H9 (cell line): ENCODE data around the gene FYTTD1. TPM values are rescaled to one million over a fixed set of nuclear protein-coding genes. Genes with fewer than 3 reads are reported as not detected.

Source experiments
- DNase-seq: peaks from one replicate; pipeline ENCODE4 v3.0.0-alpha.2; 2017
- H2AFZ ChIP-seq: one replicate; pipeline ENCODE4 v1.6.1; 2013; ENCODE audit warnings: mild to moderate bottlenecking, low read length, control low read depth, moderate library complexity
- H2AK5ac ChIP-seq: 2 replicates; pipeline ENCODE4 v1.6.1; 2013; ENCODE audit warnings: low read length, control low read depth, mixed read lengths; ENCODE audit not compliant: insufficient read length
- H2BK120ac ChIP-seq: one replicate; pipeline ENCODE4 v1.6.1; 2013; ENCODE audit warnings: low read depth, mild to moderate bottlenecking, low read length, control low read depth, inconsistent platforms; ENCODE audit not compliant: poor library complexity, severe bottlenecking
- H2BK12ac ChIP-seq: 2 replicates; pipeline ENCODE4 v1.6.1; 2013; ENCODE audit warnings: low read length, control low read depth, mixed read lengths, low read depth; ENCODE audit not compliant: insufficient read length
- H2BK15ac ChIP-seq: 2 replicates; pipeline ENCODE4 v1.6.1; 2013; ENCODE audit warnings: low read depth, low read length, control low read depth
- H2BK20ac ChIP-seq: one replicate; pipeline ENCODE4 v1.6.1; 2013; ENCODE audit warnings: low read depth, mild to moderate bottlenecking, low read length, control low read depth, inconsistent platforms; ENCODE audit not compliant: poor library complexity, severe bottlenecking
- H2BK5ac ChIP-seq: 2 replicates; pipeline ENCODE4 v1.6.1; 2013; ENCODE audit warnings: low read length, control low read depth, mixed read lengths; ENCODE audit not compliant: insufficient read length
- H3K14ac ChIP-seq: 2 replicates; pipeline ENCODE4 v1.6.1; 2013; ENCODE audit warnings: low read length, control low read depth; ENCODE audit not compliant: insufficient read depth
- H3K18ac ChIP-seq: 2 replicates; pipeline ENCODE4 v1.6.1; 2013; ENCODE audit warnings: low read depth, mild to moderate bottlenecking, mixed read lengths, low read length, control low read depth; ENCODE audit not compliant: insufficient read length
- H3K23ac ChIP-seq: 2 replicates; pipeline ENCODE4 v1.6.1; 2013; ENCODE audit warnings: low read length, control low read depth, mixed read lengths, low read depth; ENCODE audit not compliant: insufficient read length
- H3K23me2 ChIP-seq: 2 replicates; pipeline ENCODE4 v1.6.1; 2013; ENCODE audit warnings: low read depth, mild to moderate bottlenecking, mixed read lengths, low read length, control low read depth; ENCODE audit not compliant: insufficient read length, poor library complexity, severe bottlenecking
- H3K27ac ChIP-seq: 2 replicates; pipeline ENCODE4 v1.5.1; 2013; ENCODE audit warnings: low read length, control low read depth, mixed read lengths, low read depth; ENCODE audit not compliant: insufficient read length
- H3K27me3 ChIP-seq: 2 replicates; pipeline ENCODE4 v1.6.1; 2013; ENCODE audit warnings: low read length, control low read depth, inconsistent platforms; ENCODE audit not compliant: insufficient read depth
- H3K4ac ChIP-seq: 2 replicates; pipeline ENCODE4 v1.6.1; 2013; ENCODE audit warnings: low read depth, mild to moderate bottlenecking, control low read depth, inconsistent platforms, low read length, moderate library complexity
- H3K4me1 ChIP-seq: 2 replicates; pipeline ENCODE4 v1.6.1; 2013; ENCODE audit warnings: low read length, control low read depth, inconsistent platforms; ENCODE audit not compliant: insufficient read depth
- H3K4me2 ChIP-seq: 2 replicates; pipeline ENCODE4 v1.6.1; 2013; ENCODE audit warnings: low read length, control low read depth, mixed read lengths; ENCODE audit not compliant: insufficient read length, insufficient read depth
- H3K56ac ChIP-seq: 2 replicates; pipeline ENCODE4 v1.6.1; 2013; ENCODE audit warnings: low read depth, mild to moderate bottlenecking, mixed read lengths, low read length, control low read depth; ENCODE audit not compliant: insufficient read length
- H3K79me1 ChIP-seq: 2 replicates; pipeline ENCODE4 v1.6.1; 2013; ENCODE audit warnings: low read depth, mild to moderate bottlenecking, moderate library complexity, low read length, control low read depth, inconsistent platforms; ENCODE audit not compliant: insufficient read depth, poor library complexity, severe bottlenecking
- H3K79me2 ChIP-seq: 2 replicates; pipeline ENCODE4 v1.6.1; 2013; ENCODE audit warnings: low read length, control low read depth, inconsistent platforms; ENCODE audit not compliant: insufficient read depth
- H3K9ac ChIP-seq: 2 replicates; pipeline ENCODE4 v1.6.1; 2013; ENCODE audit warnings: low read length, control low read depth, mixed read lengths; ENCODE audit not compliant: insufficient read length; ENCODE audit errors: extremely low read depth
- H3K9me3 ChIP-seq: one replicate; pipeline ENCODE4 v1.6.1; 2013; ENCODE audit warnings: low read depth, low read length, inconsistent platforms; ENCODE audit not compliant: control insufficient read depth
- H3T11ph ChIP-seq: one replicate; pipeline ENCODE4 v1.6.1; 2013; ENCODE audit warnings: mild to moderate bottlenecking, low read length, control low read depth, inconsistent platforms
- H4K20me1 ChIP-seq: one replicate; pipeline ENCODE4 v1.6.1; 2013; ENCODE audit not compliant: control insufficient read depth, insufficient read length, insufficient read depth
- H4K5ac ChIP-seq: 2 replicates; pipeline ENCODE4 v1.6.1; 2013; ENCODE audit warnings: low read depth, mild to moderate bottlenecking, mixed read lengths, low read length, control low read depth; ENCODE audit not compliant: insufficient read length
- H4K8ac ChIP-seq: replicated peaks from 2 replicates; pipeline ENCODE4 v1.6.1; 2013; ENCODE audit warnings: low read length, control low read depth, mixed read lengths, low read depth; ENCODE audit not compliant: insufficient read length
- H4K91ac ChIP-seq: 2 replicates; pipeline ENCODE4 v1.6.1; 2013; ENCODE audit warnings: low read depth, mild to moderate bottlenecking, moderate library complexity, mixed read lengths, low read length, control low read depth; ENCODE audit not compliant: insufficient read length
- H3K27ac Mint-ChIP-seq, 3 experiments: 2 replicates in 2 of 3; 3 replicates in 1 of 3; pipeline ENCODE4 v1.8.0; 2020 to 2021; ENCODE audit warnings: mixed read lengths in 3 of 3, mild to moderate bottlenecking in 1 of 3, moderate library complexity in 1 of 3
- H3K27me3 Mint-ChIP-seq: 2 replicates; pipeline ENCODE4 v1.8.0; 2021; ENCODE audit warnings: low read depth, mild to moderate bottlenecking, moderate library complexity, mixed read lengths
- H3K36me3 Mint-ChIP-seq, 3 experiments: 2 replicates in 2 of 3; 3 replicates in 1 of 3; pipeline ENCODE4 v1.8.0; 2020 to 2021; ENCODE audit warnings: low read depth in 3 of 3, mixed read lengths in 3 of 3; ENCODE audit not compliant: insufficient read depth in 1 of 3
- H3K4me1 Mint-ChIP-seq, 2 experiments: 2 replicates each; pipeline ENCODE4 v1.8.0; 2020; ENCODE audit warnings: mixed read lengths in 2 of 2
- H3K4me3 Mint-ChIP-seq, 2 experiments: 2 replicates in 1 of 2; 3 replicates in 1 of 2; pipeline ENCODE4 v1.8.0; 2020 to 2021; ENCODE audit warnings: mild to moderate bottlenecking in 2 of 2, mixed read lengths in 2 of 2, moderate library complexity in 1 of 2
- H3K9me3 Mint-ChIP-seq, 2 experiments: 2 replicates in 1 of 2; 3 replicates in 1 of 2; pipeline ENCODE4 v1.8.0; 2020; ENCODE audit warnings: mild to moderate bottlenecking in 2 of 2, mixed read lengths in 2 of 2, moderate library complexity in 1 of 2
- WGBS: extraction: QIAGEN DNeasy Blood & Tissue Kit; methylation state at CpG from one replicate; pipeline ENCODE4 v1.1.7; 2013; ENCODE audit warnings: missing lambda C conversion rate, low lambda C conversion rate, mixed read lengths; ENCODE audit not compliant: insufficient read length; ENCODE audit errors: extremely low coverage; 5-methylcytosine and 5-hydroxymethylcytosine counted together
- total RNA-seq: library from RNA; stranded (reverse); gene quantifications from 2 replicates; pipeline ENCODE4 v1.2.1, GENCODE V29; 2021
- TF ChIP-seq, protein P1 (sequence below): fragments of 200-600 bp; sonication (generic); conservative IDR thresholded peaks from 3 replicates; pipeline ENCODE4 v1.8.0; 2021; ENCODE audit warnings: antibody characterized with exemption, mild to moderate bottlenecking

The FYTTD1 gene
- total RNA-seq, 1 experiment from 2014 or later: 19.4 TPM

DNA sequence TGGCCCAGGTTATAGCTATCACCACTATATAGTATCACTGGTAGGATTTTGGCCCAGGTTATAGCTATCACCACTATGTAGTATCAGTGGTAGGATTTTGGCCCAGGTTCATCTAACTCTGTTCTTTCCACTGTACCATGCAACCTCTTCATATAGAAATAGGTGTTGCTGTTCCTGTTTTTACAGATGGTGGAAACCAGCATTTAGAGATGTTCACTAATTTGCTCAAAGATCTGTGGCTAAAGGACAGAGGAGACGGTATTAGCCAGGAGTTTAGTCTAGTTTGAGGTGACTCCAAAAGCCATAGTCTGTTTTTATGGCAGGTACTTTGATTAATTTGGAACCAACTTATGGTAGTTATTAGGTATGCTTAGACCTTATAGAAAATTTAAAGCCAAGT is 44.4 kb downstream of the FYTTD1 start:
- Mint-ChIP-seq H3K36me3 (no peaks in the 10 kb centered on the region), H3K27ac (no peak overlapping the region), H3K4me3 (no peak overlapping the region), H3K4me1 (peaks cover 13 to 19% of the 10 kb centered on the region in 2 experiments), H3K27me3 (no peaks in the 10 kb centered on the region; the same call in 1 of the 2 replicates), H3K9me3 (peaks cover 0 to 2% of the 10 kb centered on the region in 2 experiments; a peak in 2 of 5 replicates)
- Histone ChIP-seq H3K4me2 (no peak overlapping the region), H2BK15ac (no peak overlapping the region), H3K14ac (no peak overlapping the region), H3K27me3 (no peaks in the 10 kb centered on the region), H2BK5ac (no peak overlapping the region), H3K79me2 (peaks cover 30% of the 10 kb centered on the region; the same call in 1 of the 2 replicates), H3K23ac (no peak overlapping the region), H3K4ac (no peak overlapping the region), H2BK12ac (no peak overlapping the region), H3K79me1 (peaks cover 20% of the 10 kb centered on the region), H3K18ac (no peak overlapping the region), H2BK120ac (no peak overlapping the region), H4K20me1 (no peaks in the 10 kb centered on the region), H3K4me1 (no peaks in the 10 kb centered on the region), H2BK20ac (no peak overlapping the region), H4K91ac (no peak overlapping the region), H2AK5ac (no peak overlapping the region), H4K5ac (no peak overlapping the region), H4K8ac (no peak overlapping the region), H2AFZ (no peak overlapping the region), H3K56ac (no peak overlapping the region), H3K23me2 (peaks cover 8% of the 10 kb centered on the region), H3K27ac (no peak overlapping the region), H3K9me3 (no peaks in the 10 kb centered on the region), H3T11ph (no peak overlapping the region), H3K9ac (no peak overlapping the region)
- no CpG with 5 or more reads among the region's 1 CpG for WGBS
- no peak for DNase-seq
- TF ChIP-seq, protein P1, sequence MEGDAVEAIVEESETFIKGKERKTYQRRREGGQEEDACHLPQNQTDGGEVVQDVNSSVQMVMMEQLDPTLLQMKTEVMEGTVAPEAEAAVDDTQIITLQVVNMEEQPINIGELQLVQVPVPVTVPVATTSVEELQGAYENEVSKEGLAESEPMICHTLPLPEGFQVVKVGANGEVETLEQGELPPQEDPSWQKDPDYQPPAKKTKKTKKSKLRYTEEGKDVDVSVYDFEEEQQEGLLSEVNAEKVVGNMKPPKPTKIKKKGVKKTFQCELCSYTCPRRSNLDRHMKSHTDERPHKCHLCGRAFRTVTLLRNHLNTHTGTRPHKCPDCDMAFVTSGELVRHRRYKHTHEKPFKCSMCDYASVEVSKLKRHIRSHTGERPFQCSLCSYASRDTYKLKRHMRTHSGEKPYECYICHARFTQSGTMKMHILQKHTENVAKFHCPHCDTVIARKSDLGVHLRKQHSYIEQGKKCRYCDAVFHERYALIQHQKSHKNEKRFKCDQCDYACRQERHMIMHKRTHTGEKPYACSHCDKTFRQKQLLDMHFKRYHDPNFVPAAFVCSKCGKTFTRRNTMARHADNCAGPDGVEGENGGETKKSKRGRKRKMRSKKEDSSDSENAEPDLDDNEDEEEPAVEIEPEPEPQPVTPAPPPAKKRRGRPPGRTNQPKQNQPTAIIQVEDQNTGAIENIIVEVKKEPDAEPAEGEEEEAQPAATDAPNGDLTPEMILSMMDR: no peak
